ENCODE data around the gene PCDH1. TPM values are rescaled to one million over a fixed set of nuclear protein-coding genes. Genes with fewer than 3 reads are reported as not detected.

The PCDH1 gene
- total RNA-seq, 1 donor from 2014 or later = 22.8 TPM

GRCh38 chr5:141879426-141879759, 1.2 kb upstream of the PCDH1 start:
- peaks cover 39% of the 10 kb centered on the region for H3K4me1 Mint-ChIP-seq (ENCODE audit: unreplicated experiment)
- peaks cover 81% of the 10 kb centered on the region for H3K27me3 Mint-ChIP-seq
- H3K27ac Mint-ChIP-seq = peak overlapping the region; percentile 77
- DNase-seq (ENCODE audit: extremely low spot score, unreplicated experiment) = no peak
- H3K36me3 Mint-ChIP-seq = no peaks in the 10 kb centered on the region
- H3K4me3 Mint-ChIP-seq = peak overlapping the region; percentile 89
- H3K9me3 Mint-ChIP-seq = no peaks in the 10 kb centered on the region
- TF ChIP-seq, protein P1, sequence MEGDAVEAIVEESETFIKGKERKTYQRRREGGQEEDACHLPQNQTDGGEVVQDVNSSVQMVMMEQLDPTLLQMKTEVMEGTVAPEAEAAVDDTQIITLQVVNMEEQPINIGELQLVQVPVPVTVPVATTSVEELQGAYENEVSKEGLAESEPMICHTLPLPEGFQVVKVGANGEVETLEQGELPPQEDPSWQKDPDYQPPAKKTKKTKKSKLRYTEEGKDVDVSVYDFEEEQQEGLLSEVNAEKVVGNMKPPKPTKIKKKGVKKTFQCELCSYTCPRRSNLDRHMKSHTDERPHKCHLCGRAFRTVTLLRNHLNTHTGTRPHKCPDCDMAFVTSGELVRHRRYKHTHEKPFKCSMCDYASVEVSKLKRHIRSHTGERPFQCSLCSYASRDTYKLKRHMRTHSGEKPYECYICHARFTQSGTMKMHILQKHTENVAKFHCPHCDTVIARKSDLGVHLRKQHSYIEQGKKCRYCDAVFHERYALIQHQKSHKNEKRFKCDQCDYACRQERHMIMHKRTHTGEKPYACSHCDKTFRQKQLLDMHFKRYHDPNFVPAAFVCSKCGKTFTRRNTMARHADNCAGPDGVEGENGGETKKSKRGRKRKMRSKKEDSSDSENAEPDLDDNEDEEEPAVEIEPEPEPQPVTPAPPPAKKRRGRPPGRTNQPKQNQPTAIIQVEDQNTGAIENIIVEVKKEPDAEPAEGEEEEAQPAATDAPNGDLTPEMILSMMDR (conservative IDR thresholded peaks at IDR 0.05) = peak; percentile 55

- Mint-ChIP-seq H3K36me3 (peaks cover under 1% of the 10 kb centered on the region), H3K27ac (peak overlapping the region; percentile 77), H3K4me1 (ENCODE audit: unreplicated experiment) (peaks cover 42% of the 10 kb centered on the region), H3K4me3 (peak overlapping the region; percentile 89), H3K9me3 (no peaks in the 10 kb centered on the region), H3K27me3 (peaks cover 81% of the 10 kb centered on the region)
- DNase-seq (ENCODE audit: extremely low spot score, unreplicated experiment) = peak; percentile 89
- TF ChIP-seq, protein P1 (conservative IDR thresholded peaks at IDR 0.05) = peak; percentile 100
Measured at GRCh38 chr5:141878711-141879425, 658 bp upstream of the PCDH1 start.

- Mint-ChIP-seq H3K4me1 (ENCODE audit: unreplicated experiment) (peaks cover 43% of the 10 kb centered on the region), H3K36me3 (peaks cover 3% of the 10 kb centered on the region), H3K9me3 (no peaks in the 10 kb centered on the region), H3K27ac (peak overlapping the region; percentile 88), H3K4me3 (peak overlapping the region; percentile 98), H3K27me3 (peaks cover 82% of the 10 kb centered on the region)
- TF ChIP-seq, protein P1 (conservative IDR thresholded peaks at IDR 0.05) = no peak
- DNase-seq (ENCODE audit: extremely low spot score, unreplicated experiment) = no peak
Measured at GRCh38 chr5:141877356-141878185, 639 bp downstream of the PCDH1 start.

GRCh38 chr5:141876628-141877355, 1.4 kb downstream of the PCDH1 start:
- Mint-ChIP-seq H3K36me3 (peaks cover 3% of the 10 kb centered on the region), H3K4me1 (ENCODE audit: unreplicated experiment) (peaks cover 41% of the 10 kb centered on the region), H3K9me3 (no peaks in the 10 kb centered on the region), H3K27me3 (peaks cover 81% of the 10 kb centered on the region), H3K4me3 (peak overlapping the region; percentile 98), H3K27ac (peak overlapping the region; percentile 88)
- TF ChIP-seq, protein P1 (conservative IDR thresholded peaks at IDR 0.05) = no peak
- DNase-seq (ENCODE audit: extremely low spot score, unreplicated experiment) = peak; percentile 70

GRCh38 chr5:141875795-141876627, 2.2 kb downstream of the PCDH1 start:
- Mint-ChIP-seq H3K4me1 (ENCODE audit: unreplicated experiment) (peaks cover 37% of the 10 kb centered on the region), H3K36me3 (peaks cover 3% of the 10 kb centered on the region), H3K9me3 (no peaks in the 10 kb centered on the region), H3K27ac (peak overlapping the region; percentile 51), H3K27me3 (peaks cover 80% of the 10 kb centered on the region), H3K4me3 (peak overlapping the region; percentile 98)
- TF ChIP-seq, protein P1 (conservative IDR thresholded peaks at IDR 0.05) = no peak
- peak; percentile 66 for DNase-seq (ENCODE audit: extremely low spot score, unreplicated experiment)

Measured in type B pancreatic cell (in vitro differentiated cells).